ENCODE data around the gene PPP1CB. TPM values are rescaled to one million over a fixed set of nuclear protein-coding genes. Genes with fewer than 3 reads are reported as not detected.

PPP1CB gene
- total RNA-seq, 1 experiment from 2014 or later, result 269 TPM

- no TSS peak for BruUV-seq (replicated peaks)
- Mint-ChIP-seq H3K9me3 (ENCODE audit: unreplicated experiment) (peaks cover 20% of the 10 kb centered on the region), H3K4me1 (ENCODE audit: insufficient read depth, unreplicated experiment) (no peaks in the 10 kb centered on the region), H3K27me3 (ENCODE audit: insufficient read depth, unreplicated experiment) (no peaks in the 10 kb centered on the region), H3K4me3 (ENCODE audit: unreplicated experiment) (no peak overlapping the region), H3K27ac (ENCODE audit: low read depth, unreplicated experiment) (no peak overlapping the region), H3K36me3 (ENCODE audit: insufficient read depth, unreplicated experiment) (no peaks in the 10 kb centered on the region)
- no peak for TF ChIP-seq CTCF (IDR thresholded peaks at IDR 0.05; ENCODE audit: unreplicated experiment)
- intact Hi-C loops (cut with micrococcal nuclease), result no loop called here
- DNase-seq (ENCODE audit: unreplicated experiment), result no peak
- ChIA-PET POLR2A (interaction anchor here (1.1 kb wide), 1 partner anchor 18 kb away, joined by 3 read pairs; no protein-coding TSS in a partner anchor), CTCF (no interaction called here)
Measured at GRCh38 chr2:28705751-28706440, 45.7 kb upstream of the PPP1CB start.

GRCh38 chr2:28707592-28707991 is 44.0 kb upstream of the PPP1CB start:
- POLR2A ChIA-PET, result interaction anchor here (1.0 kb wide), 2 partner anchors 10 to 17 kb away, joined by 3 to 4 read pairs; no protein-coding TSS in a partner anchor
- intact Hi-C loops (cut with micrococcal nuclease), result no loop called here
- no peak overlapping the region for H3K27ac Mint-ChIP-seq (ENCODE audit: low read depth, unreplicated experiment)
- H3K9me3 Mint-ChIP-seq (ENCODE audit: unreplicated experiment), result peaks cover 20% of the 10 kb centered on the region
- DNase-seq (ENCODE audit: unreplicated experiment), result no peak
- no TSS peak for BruUV-seq (replicated peaks)
- H3K4me1 Mint-ChIP-seq (ENCODE audit: insufficient read depth, unreplicated experiment), result peaks cover 6% of the 10 kb centered on the region
- no peak for TF ChIP-seq CTCF (IDR thresholded peaks at IDR 0.05; ENCODE audit: unreplicated experiment)
- CTCF ChIA-PET, result no interaction called here
- H3K36me3 Mint-ChIP-seq (ENCODE audit: insufficient read depth, unreplicated experiment), result no peaks in the 10 kb centered on the region
- H3K4me3 Mint-ChIP-seq (ENCODE audit: unreplicated experiment), result no peak overlapping the region
- no peaks in the 10 kb centered on the region for H3K27me3 Mint-ChIP-seq (ENCODE audit: insufficient read depth, unreplicated experiment)

- CTCF ChIA-PET, result interaction anchor here (0.6 kb wide), 1 partner anchor 13 kb away, joined by 3 read pairs; no protein-coding TSS in a partner anchor
- H3K27ac Mint-ChIP-seq (ENCODE audit: low read depth, unreplicated experiment), result no peak overlapping the region
- intact Hi-C loops (cut with micrococcal nuclease), result no loop called here
Measured at GRCh38 chr2:28709101-28709500, 42.5 kb upstream of the PPP1CB start.

More at GRCh38 chr2:28709101-28709500, 42.5 kb upstream of the PPP1CB start:
- no peak for DNase-seq (ENCODE audit: unreplicated experiment)
- POLR2A ChIA-PET, result interaction anchor here (0.9 kb wide), 1 partner anchor 42 kb away, joined by 4 read pairs; no protein-coding TSS in a partner anchor
- TF ChIP-seq CTCF (IDR thresholded peaks at IDR 0.05; ENCODE audit: unreplicated experiment), result no peak
- Mint-ChIP-seq H3K9me3 (ENCODE audit: unreplicated experiment) (peaks cover 20% of the 10 kb centered on the region), H3K4me3 (ENCODE audit: unreplicated experiment) (no peak overlapping the region), H3K27me3 (ENCODE audit: insufficient read depth, unreplicated experiment) (no peaks in the 10 kb centered on the region), H3K4me1 (ENCODE audit: insufficient read depth, unreplicated experiment) (peaks cover 6% of the 10 kb centered on the region), H3K36me3 (ENCODE audit: insufficient read depth, unreplicated experiment) (no peaks in the 10 kb centered on the region)
- BruUV-seq (replicated peaks), result no TSS peak

All from MCF 10A (cell line).